Posterior cingulate gyrus (tissue), 11 donors: Measurements from ENCODE around the gene LYRM7.
"Not testable (repeated sequence)": the region's sequence is repeated elsewhere in the genome, so short reads cannot be mapped to it uniquely, and the experiment has no call there.

Experiments used
- DNase-seq, 10 donors: peaks; one replicate each; pipeline versions ENCODE4 v3.0.0 to v3.0.0-alpha.2; 2020 to 2021; ENCODE audit warnings: mixed read lengths in 3 of 10
- intact Hi-C: fragments of 100-400 bp; cut with DNase I; formaldehyde crosslinking; loops from one replicate; pipeline ENCODE4 v1.15.1; 2023

Gene LYRM7

DNA sequence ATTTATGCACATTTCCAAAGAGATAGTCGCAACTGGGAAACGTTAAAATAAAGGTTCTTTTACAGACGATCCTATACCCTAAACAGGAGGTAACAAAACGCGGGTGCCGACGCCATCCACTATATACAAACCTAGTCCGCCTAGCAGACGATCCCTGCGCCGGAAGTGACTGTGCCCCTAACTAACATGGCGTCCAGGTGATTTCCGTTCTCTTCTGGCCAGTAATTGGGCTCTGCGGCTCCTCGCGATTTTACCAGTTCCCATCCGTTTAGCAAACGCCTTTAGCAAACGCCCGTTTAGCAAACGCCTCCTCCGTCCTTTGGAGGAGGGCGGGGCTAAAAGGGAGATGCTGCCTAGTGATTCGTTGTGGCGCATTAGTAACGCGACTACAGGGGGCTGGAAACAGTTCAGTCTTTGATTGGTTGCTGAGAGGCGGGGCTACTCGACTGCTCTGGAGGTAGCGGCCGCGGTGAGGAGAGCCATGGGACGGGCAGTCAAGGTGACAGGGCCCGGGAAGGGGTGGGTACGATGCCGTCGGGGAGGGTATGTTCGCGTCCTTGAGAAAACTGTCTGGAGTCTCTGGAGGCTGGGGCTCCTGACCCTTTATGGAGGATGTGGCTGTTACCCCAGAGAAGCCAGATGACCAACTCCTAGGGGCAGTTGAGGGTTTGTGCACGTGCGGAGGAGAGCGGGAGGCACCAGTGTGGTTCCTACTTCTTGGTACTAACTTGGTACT is at the start of gene LYRM7:
Gene LYRM7 (plus strand): TSS at position 405 of the 736 bp plus-strand sequence. CDS start 77 bp downstream, at position 482.
- DNase-seq, result peak; percentile 88 to 99 (median 96)
- intact Hi-C loops, result loop anchor here (1.0 kb wide), 1 partner anchor 247 kb away; no protein-coding TSS in a partner anchor

- DNase-seq, intact Hi-C loops: not testable (repeated sequence)
These were observed 43.5 kb upstream of the LYRM7 start for GRCh38 chr5:131127244-131127643.

DNA sequence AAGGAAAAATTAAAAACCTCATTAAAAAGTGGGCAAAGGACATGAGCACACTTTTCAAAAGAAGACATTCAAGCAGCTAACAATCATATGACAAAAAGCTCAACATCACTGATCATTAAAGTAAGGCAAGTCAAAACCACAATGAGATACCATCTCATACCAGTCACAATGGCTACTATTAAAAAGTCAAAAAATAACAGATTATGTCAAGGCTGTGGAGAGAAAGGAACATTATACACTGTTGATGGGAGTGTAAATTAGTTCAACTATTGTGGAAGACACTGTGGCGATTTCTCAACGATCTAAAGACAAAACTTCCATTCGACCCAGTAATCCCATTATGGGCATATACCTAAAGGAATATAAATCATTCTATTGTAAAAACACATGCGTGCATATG is 41.4 kb upstream of the LYRM7 start:
- DNase-seq, result no peak
- intact Hi-C loops, result no loop called here

DNA sequence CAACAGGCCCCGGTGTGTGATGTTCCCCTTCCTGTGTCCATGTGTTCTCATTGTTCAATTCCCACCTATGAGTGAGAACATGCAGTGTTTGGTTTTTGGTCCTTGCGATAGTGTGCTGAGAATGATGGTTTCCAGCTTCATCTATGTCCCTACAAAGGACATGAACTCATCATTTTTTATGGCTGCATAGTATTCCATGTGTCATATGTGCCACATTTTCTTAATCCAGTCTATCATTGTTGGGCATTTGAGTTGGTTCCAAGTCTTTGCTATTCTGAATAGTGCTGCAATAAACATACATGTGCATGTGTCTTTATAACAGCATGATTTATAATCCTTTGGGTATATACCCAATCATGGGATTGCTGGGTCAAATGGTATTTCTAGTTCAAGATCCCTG is 37.7 kb upstream of the LYRM7 start:
- DNase-seq, intact Hi-C loops: not testable (repeated sequence)

DNA sequence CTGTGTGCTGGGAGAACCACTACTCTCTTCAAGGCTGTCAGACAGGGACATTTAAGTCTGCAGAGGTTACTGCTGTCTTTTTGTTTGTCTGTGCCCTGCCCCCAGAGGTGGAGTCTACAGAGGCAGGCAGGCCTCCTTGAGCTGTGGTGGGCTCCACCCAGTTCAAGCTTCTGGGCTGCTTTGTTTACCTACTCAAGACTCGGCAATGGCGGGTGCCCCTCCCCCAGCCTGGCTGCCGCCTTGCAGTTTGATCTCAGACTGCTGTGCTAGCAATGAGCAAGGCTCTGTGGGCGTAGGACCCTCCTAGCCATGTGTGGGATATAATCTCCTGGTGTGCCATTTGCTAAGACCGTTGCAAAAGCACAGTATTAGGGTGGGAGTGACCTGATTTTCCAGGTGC is 32.3 kb upstream of the LYRM7 start:
- DNase-seq, intact Hi-C loops: not testable (repeated sequence)

GRCh38 chr5:131139321-131139720 is 31.4 kb upstream of the LYRM7 start:
- intact Hi-C loops, result no loop called here
- no peak for DNase-seq

- intact Hi-C loops, result no loop called here
- DNase-seq, result no peak
These were observed 27.6 kb upstream of the LYRM7 start for GRCh38 chr5:131142970-131143617.

- DNase-seq, result no peak
- intact Hi-C loops, result no loop called here
These were observed 23.5 kb upstream of the LYRM7 start for GRCh38 chr5:131147258-131147657.

DNA sequence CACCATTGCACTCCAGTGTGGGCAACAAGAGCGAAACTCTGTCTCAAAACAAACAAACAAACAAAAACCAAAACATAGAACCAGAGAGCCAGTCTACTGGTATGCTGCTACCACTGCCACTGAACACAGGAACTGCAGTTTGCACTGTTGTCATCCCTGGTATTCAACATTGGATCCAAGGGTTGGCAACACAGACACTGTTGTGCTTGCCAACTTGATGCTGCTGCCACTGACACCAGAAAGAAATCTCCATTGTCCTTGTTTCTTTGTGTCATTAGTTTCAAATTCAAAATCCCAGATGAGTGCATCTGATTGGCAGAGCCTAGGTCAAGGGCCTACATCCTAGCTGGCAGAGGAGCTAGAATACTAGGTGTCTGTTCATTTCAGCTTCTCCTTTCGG is 21.9 kb upstream of the LYRM7 start:
- DNase-seq, result peak in 6 of 10 donors; percentile 19 to 91 (median 46)
- intact Hi-C loops, result no loop called here

DNA sequence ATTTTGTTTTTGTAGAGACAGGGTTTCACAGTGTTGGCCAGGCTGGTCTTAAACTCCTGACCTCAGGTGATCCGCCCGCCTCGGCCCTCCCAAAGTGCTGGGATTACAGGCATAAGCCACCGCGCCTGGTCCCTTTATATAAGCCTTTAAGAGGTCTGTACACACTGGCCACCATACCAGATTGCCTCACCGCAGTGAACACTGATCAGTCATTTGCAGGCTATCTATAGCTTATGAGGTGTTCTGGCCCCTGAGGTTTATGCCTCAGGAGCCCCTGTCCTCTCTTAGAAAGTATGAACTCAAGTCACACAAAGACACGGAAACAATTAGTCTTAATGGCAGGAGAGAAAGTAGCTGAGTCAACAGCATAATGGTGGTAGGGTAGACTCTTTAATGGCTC is 20.3 kb upstream of the LYRM7 start:
- intact Hi-C loops, result no loop called here
- DNase-seq, result no peak

DNA sequence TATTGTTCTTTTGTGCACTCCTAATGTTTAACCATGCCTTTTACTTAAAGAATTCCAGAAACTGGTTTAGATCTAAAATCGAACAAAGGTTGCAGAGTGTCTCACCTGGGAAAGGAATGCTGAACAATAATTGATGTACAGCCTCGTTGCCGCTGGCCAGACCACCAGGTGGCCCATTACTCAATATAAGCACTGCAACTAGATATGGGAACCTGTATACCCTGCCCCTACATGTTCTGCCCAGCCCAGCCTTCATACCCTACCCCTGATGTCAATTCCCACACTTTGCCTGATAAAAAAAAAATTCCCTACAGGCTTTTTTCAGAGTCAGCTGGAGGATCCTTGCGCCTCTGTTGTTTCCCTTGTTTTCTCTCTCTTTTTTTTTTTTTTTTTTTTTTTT is 19.5 kb upstream of the LYRM7 start:
- intact Hi-C loops, result no loop called here
- DNase-seq, result no peak

DNA sequence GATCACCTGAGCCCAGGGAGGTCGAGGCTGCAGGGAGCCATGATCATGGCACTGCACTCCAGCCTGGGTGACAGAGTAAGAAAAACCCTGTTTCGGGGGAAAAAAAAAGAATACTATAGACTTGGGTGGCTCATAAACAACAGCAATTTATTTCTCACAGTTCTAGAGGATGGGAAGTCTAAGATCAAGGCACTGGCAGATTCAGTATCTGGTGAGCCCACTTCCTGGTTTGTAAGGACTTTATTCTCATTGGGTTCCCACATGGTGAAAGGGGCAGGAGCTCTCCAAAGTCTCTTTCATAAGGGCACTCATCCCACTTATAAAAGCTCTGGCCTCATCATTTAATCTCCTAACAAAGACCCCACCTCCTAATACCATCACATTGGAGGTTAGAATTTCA is 14.4 kb upstream of the LYRM7 start:
- intact Hi-C loops, result no loop called here
- DNase-seq, result no peak

GRCh38 chr5:131156957-131157356 is 13.8 kb upstream of the LYRM7 start:
- intact Hi-C loops, result no loop called here
- no peak for DNase-seq

GRCh38 chr5:131160134-131160533 is 10.6 kb upstream of the LYRM7 start:
- intact Hi-C loops, result no loop called here
- DNase-seq, result no peak

GRCh38 chr5:131163276-131164119 is 7.2 kb upstream of the LYRM7 start:
- intact Hi-C loops, result loop anchor here (2.0 kb wide), 1 partner anchor 101 kb away; the partner anchor contains the start of gene CDC42SE2

GRCh38 chr5:131164191-131165118 is 6.3 kb upstream of the LYRM7 start:
- intact Hi-C loops, result loop anchor here (2.0 kb wide), 1 partner anchor 100 kb away; the partner anchor contains the start of gene CDC42SE2
- peak; percentile 41 to 94 (median 61) for DNase-seq

More at GRCh38 chr5:131163276-131164119, 7.2 kb upstream of the LYRM7 start:
- DNase-seq, result no peak

- intact Hi-C loops, result loop anchor here (2.0 kb wide), 1 partner anchor 100 kb away; the partner anchor contains the start of gene CDC42SE2
- DNase-seq, result peak; percentile 81 to 98 (median 88)
These were observed 5.5 kb upstream of the LYRM7 start, which contains the start of gene HINT1 for GRCh38 chr5:131165119-131165727. HINT1 (minus strand) TSS chr5:131165256; CDS start chr5:131165205, 51 bp downstream.

GRCh38 chr5:131167615-131168014 is 3.1 kb upstream of the LYRM7 start:
- no peak for DNase-seq
- intact Hi-C loops, result no loop called here
